ENCODE results near the gene GABBR2. TPM values are rescaled to one million over a fixed set of nuclear protein-coding genes. Genes with fewer than 3 reads are reported as not detected.

Gene GABBR2
- total and polyA plus RNA-seq, 2 of the 8 experiments (the other 6 are each of a cell fraction or from before 2014, with no cell fraction given), result 0.50 to 1.2 TPM

GRCh38 chr9:98482226-98482625, 226.5 kb downstream of the GABBR2 start:
- Histone ChIP-seq H3K23ac (ENCODE audit: insufficient read length) (no peak overlapping the region), H3K79me1 (ENCODE audit: low read depth, low read length) (no peaks in the 10 kb centered on the region), H3K4me2 (ENCODE audit: insufficient read depth in 1 of 2, low read depth in 2 of 2, low read length in 2 of 2) (no peak overlapping the region)

More at GRCh38 chr9:98482226-98482625, 226.5 kb downstream of the GABBR2 start:
- H2BK120ac ChIP-seq (replicated peaks; ENCODE audit: low read depth, low read length), result no peak overlapping the region
- no peak overlapping the region for H3K18ac ChIP-seq (ENCODE audit: extremely low read depth, low read length)
- no peaks in the 10 kb centered on the region for H3K36me3 ChIP-seq (ENCODE audit: control insufficient read depth in 2 of 4, insufficient read depth in 4 of 4, low read length in 3 of 4)
- no peak overlapping the region for H2BK12ac ChIP-seq (ENCODE audit: low read depth, low read length)
- H2AK5ac ChIP-seq (ENCODE audit: low read depth, low read length), result no peak overlapping the region
- ChIA-PET CTCF (ENCODE audit: partially characterized antibody) (interaction anchor here (0.5 to 1.3 kb wide), 3 partner anchors 30 to 228 kb away, joined by 3 to 4 read pairs (median 4); no protein-coding TSS in a partner anchor), POLR2A (ENCODE audit: partially characterized antibody) (no interaction called here)
- no peak for DNase-seq (ENCODE audit: low read depth in 1 of 2, low spot score in 2 of 2)
- H3K4ac ChIP-seq (replicated peaks; ENCODE audit: insufficient read length, low read depth, low read length), result no peak overlapping the region
- H4K5ac ChIP-seq (ENCODE audit: insufficient read length, low read depth, low read length), result no peak overlapping the region
- no peak overlapping the region for H3K4me3 ChIP-seq (ENCODE audit: extremely low read depth in 1 of 4, insufficient read depth in 2 of 4, low read depth in 3 of 4, low read length in 4 of 4)
- TF ChIP-seq RBBP5 (IDR thresholded peaks at IDR 0.05; ENCODE audit: borderline replicate concordance, low read depth, low read length) (no peak), JUN (IDR thresholded peaks at IDR 0.05; ENCODE audit: low read depth, low read length) (no peak), CREB1 (IDR thresholded peaks at IDR 0.05) (no peak), SP4 (IDR thresholded peaks at IDR 0.05; ENCODE audit: low read length) (no peak)
- H4K8ac ChIP-seq (ENCODE audit: extremely low read depth, insufficient read depth, low read length), result no peak overlapping the region
- no peak overlapping the region for H2BK20ac ChIP-seq (ENCODE audit: low read length)
- FAIRE-seq, result no peak
- H2BK15ac ChIP-seq (ENCODE audit: low read length), result no peak overlapping the region
- H3K27me3 ChIP-seq (replicated peaks in 1 of 4; ENCODE audit: control insufficient read depth in 3 of 4, extremely low read depth in 1 of 4, insufficient read depth in 3 of 4, low read length in 3 of 4), result no peaks in the 10 kb centered on the region; a peak in 1 of 7 replicates
- no peak overlapping the region for H3K9ac ChIP-seq (replicated peaks in 1 of 4; ENCODE audit: extremely low read depth in 1 of 4, low read depth in 3 of 4, low read length in 3 of 4)
- no peak overlapping the region for H2AFZ ChIP-seq (ENCODE audit: low read length)
- no peaks in the 10 kb centered on the region for H3K79me2 ChIP-seq (ENCODE audit: control insufficient read depth in 1 of 2, insufficient read depth in 2 of 2, low read length in 2 of 2)
- no peak overlapping the region for H3K56ac ChIP-seq (replicated peaks; ENCODE audit: insufficient read length, low read depth, low read length)
- no peak overlapping the region for H3K14ac ChIP-seq (ENCODE audit: insufficient read length)
- peaks cover 0 to 2% (median 0%) of the 10 kb centered on the region in 4 experiments; a peak in 1 of 7 replicates for H3K4me1 ChIP-seq (replicated peaks in 1 of 4; ENCODE audit: control insufficient read depth in 3 of 4, insufficient read depth in 4 of 4, low read length in 3 of 4)
- H3K9me3 ChIP-seq (ENCODE audit: insufficient read depth in 2 of 2, low read depth in 1 of 2, low read length in 1 of 2), result no peaks in the 10 kb centered on the region
- H2BK5ac ChIP-seq (ENCODE audit: low read depth, low read length), result no peak overlapping the region
- H3K27ac ChIP-seq (ENCODE audit: low read depth, low read length), result no peak overlapping the region
- no peak overlapping the region for H4K91ac ChIP-seq (replicated peaks; ENCODE audit: insufficient read length, low read length)
- 82% methylated on average over 5 of the region's 5 CpGs; no CpG with 5 or more reads in 1 of the 2 experiments for WGBS, 2 experiments (ENCODE audit: extremely low coverage in 1 of 2, insufficient coverage in 1 of 2, insufficient read length in 1 of 2, insufficient replicate concordance in 2 of 2, low coverage in 1 of 2, low lambda C conversion rate in 2 of 2, missing lambda C conversion rate in 1 of 2)
- H3K23me2 ChIP-seq (ENCODE audit: low read depth, low read length), result peaks cover 4% of the 10 kb centered on the region; the same call in 1 of the 2 replicates
- H4K20me1 ChIP-seq (replicated peaks in 1 of 2; ENCODE audit: control insufficient read depth in 1 of 2, insufficient read depth in 2 of 2, low read length in 2 of 2), result no peaks in the 10 kb centered on the region

All from H1 (cell line).